HEK293T (cell line): ENCODE results near the gene KCNE1.
A peak's percentile ranks its signal among the peaks of the same experiment; 100 is the strongest.

ENCODE experiments used
- CTCF ChIA-PET: fragments of 350-600 bp; formaldehyde crosslinking; extraction: SDS; loops from one replicate; lab custom pipeline; 2021; ENCODE audit warnings: antibody characterized with exemption, inconsistent platforms; lab: Yijun Ruan, JAX
- POLR2A ChIA-PET: fragments of 350-600 bp; formaldehyde crosslinking; extraction: SDS; loops from one replicate; lab custom pipeline; 2020; ENCODE audit warnings: antibody characterized with exemption, inconsistent platforms; lab: Yijun Ruan, JAX
- DNase-seq: peaks from one replicate; pipeline ENCODE4 v3.0.0; 2012; ENCODE audit warnings: mixed read lengths; ENCODE audit errors: extremely low spot score
- ARNT ChIP-seq: fragments of 450-650 bp; IDR thresholded peaks from 2 replicates; pipeline ENCODE4 v1.6.1; 2017; ENCODE audit warnings: mild to moderate bottlenecking
- BHLHE40 ChIP-seq: fragments of 450-650 bp; IDR thresholded peaks from 2 replicates; pipeline ENCODE4 v1.6.1; 2016; ENCODE audit warnings: mild to moderate bottlenecking, moderate library complexity, borderline replicate concordance
- CTBP1 ChIP-seq: fragments of 450-650 bp; IDR thresholded peaks from 2 replicates; pipeline ENCODE4 v1.6.1; 2016; ENCODE audit warnings: borderline replicate concordance
- ELF4 ChIP-seq: fragments of 450-650 bp; IDR thresholded peaks from 2 replicates; pipeline ENCODE4 v1.6.1; 2017; ENCODE audit warnings: antibody characterized with exemption
- FOXA1 ChIP-seq: fragments of 450-650 bp; IDR thresholded peaks from 2 replicates; pipeline ENCODE4 v1.6.1; 2016; ENCODE audit warnings: mild to moderate bottlenecking
- FOXK2 ChIP-seq: fragments of 450-650 bp; IDR thresholded peaks from 2 replicates; pipeline ENCODE4 v1.6.1; 2016; ENCODE audit warnings: mild to moderate bottlenecking
- FOXM1 ChIP-seq: fragments of 450-650 bp; IDR thresholded peaks from 2 replicates; pipeline ENCODE4 v1.6.1; 2017; ENCODE audit warnings: mild to moderate bottlenecking, borderline replicate concordance
- HDGF ChIP-seq: fragments of 450-650 bp; IDR thresholded peaks from 2 replicates; pipeline ENCODE4 v1.6.1; 2017; ENCODE audit warnings: antibody characterized with exemption, borderline replicate concordance
- L3MBTL2 ChIP-seq: fragments of 450-650 bp; conservative IDR thresholded peaks from 2 replicates; pipeline ENCODE4 v1.6.1; 2016; ENCODE audit warnings: mild to moderate bottlenecking
- LEF1 ChIP-seq: fragments of 450-650 bp; IDR thresholded peaks from 2 replicates; pipeline ENCODE4 v1.6.1; 2017; ENCODE audit warnings: mild to moderate bottlenecking, borderline replicate concordance
- NFRKB ChIP-seq: fragments of 450-650 bp; IDR thresholded peaks from 2 replicates; pipeline ENCODE4 v1.6.1; 2016; ENCODE audit warnings: mild to moderate bottlenecking, moderate library complexity
- PKNOX1 ChIP-seq: fragments of 450-650 bp; IDR thresholded peaks from 2 replicates; pipeline ENCODE4 v1.6.1; 2016
- SP1 ChIP-seq: fragments of 450-650 bp; IDR thresholded peaks from 2 replicates; pipeline ENCODE4 v1.6.1; 2017
- SUZ12 ChIP-seq: fragments of 450-650 bp; IDR thresholded peaks from 2 replicates; pipeline ENCODE4 v1.6.1; 2016; ENCODE audit warnings: mild to moderate bottlenecking
- TARDBP ChIP-seq: fragments of 450-650 bp; IDR thresholded peaks from 2 replicates; pipeline ENCODE4 v1.6.1; 2016
- ZNF384 ChIP-seq: fragments of 450-650 bp; IDR thresholded peaks from 2 replicates; pipeline ENCODE4 v1.6.1; 2016

KCNE1 gene

GRCh38 chr21:34530261-34530660 lies 18.3 kb upstream of the KCNE1 start:
- POLR2A ChIA-PET, result no interaction called here
- DNase-seq, result no peak
- no peak for TF ChIP-seq PKNOX1
- TF ChIP-seq SUZ12, result no peak
- TF ChIP-seq CTBP1, result no peak
- TF ChIP-seq FOXM1, result no peak
- TF ChIP-seq SP1, result no peak
- no peak for TF ChIP-seq L3MBTL2
- no peak for TF ChIP-seq LEF1
- no peak for TF ChIP-seq TARDBP
- TF ChIP-seq FOXK2, result no peak
- no peak for TF ChIP-seq HDGF
- no peak for TF ChIP-seq ARNT
- no peak for TF ChIP-seq NFRKB
- CTCF ChIA-PET, result no interaction called here

GRCh38 chr21:34528131-34528561 lies 16.1 kb upstream of the KCNE1 start:
- no peak for DNase-seq
- ChIA-PET CTCF (no interaction called here), POLR2A (no interaction called here)
- no peak for TF ChIP-seq FOXA1
- TF ChIP-seq TARDBP, result no peak
- no peak for TF ChIP-seq CTBP1
- no peak for TF ChIP-seq SUZ12
- no peak for TF ChIP-seq SP1
- no peak for TF ChIP-seq FOXM1
- TF ChIP-seq ELF4, result no peak
- no peak for TF ChIP-seq ZNF384
- TF ChIP-seq ARNT, result no peak
- no peak for TF ChIP-seq BHLHE40
- TF ChIP-seq HDGF, result no peak
- TF ChIP-seq LEF1, result no peak
- no peak for TF ChIP-seq FOXK2
- TF ChIP-seq PKNOX1, result no peak

GRCh38 chr21:34526618-34527290 lies 14.7 kb upstream of the KCNE1 start:
- TF ChIP-seq ZNF384, result peak; percentile 56; the same call in 1 of the 2 replicates
- no peak for TF ChIP-seq SP1
- no peak for TF ChIP-seq PKNOX1
- peak; percentile 46; the same call in 1 of the 2 replicates for TF ChIP-seq CTBP1
- CTCF ChIA-PET, result interaction anchor here (0.8 kb wide), 1 partner anchor 76 kb away, joined by 4 read pairs; no protein-coding TSS in a partner anchor
- peak; percentile 75 for DNase-seq
- POLR2A ChIA-PET, result interaction anchor here (0.6 to 1.3 kb wide), 4 partner anchors 9 to 16 kb away, joined by 3 to 4 read pairs (median 4); no protein-coding TSS in a partner anchor

- no peak for DNase-seq
- TF ChIP-seq ARNT (no peak), FOXM1 (no peak), FOXA1 (no peak), HDGF (no peak), L3MBTL2 (no peak), FOXK2 (no peak), CTBP1 (no peak)
- ChIA-PET CTCF (interaction anchor here (0.8 kb wide), 1 partner anchor 77 kb away, joined by 4 read pairs; no protein-coding TSS in a partner anchor), POLR2A (interaction anchor here (0.9 to 1.3 kb wide), 3 partner anchors 9 to 16 kb away, joined by 3 to 4 read pairs (median 4); no protein-coding TSS in a partner anchor)
Observed at GRCh38 chr21:34526241-34526617, 14.2 kb upstream of the KCNE1 start.

GRCh38 chr21:34524646-34525601 lies 12.9 kb upstream of the KCNE1 start:
- ChIA-PET CTCF (no interaction called here), POLR2A (interaction anchor here (1.0 kb wide), 1 partner anchor 86 kb away, joined by 3 read pairs; no protein-coding TSS in a partner anchor)
- DNase-seq, result no peak
- no peak for TF ChIP-seq CTBP1
- TF ChIP-seq HDGF, result no peak

GRCh38 chr21:34523019-34523555 lies 11.1 kb upstream of the KCNE1 start:
- TF ChIP-seq LEF1 (no peak), L3MBTL2 (no peak), HDGF (no peak), SUZ12 (no peak), FOXA1 (no peak), FOXK2 (no peak), NFRKB (no peak), ELF4 (no peak), ARNT (no peak), BHLHE40 (no peak), ZNF384 (no peak), PKNOX1 (no peak), FOXM1 (no peak), TARDBP (no peak), CTBP1 (no peak), SP1 (no peak)
- ChIA-PET CTCF (interaction anchor here (1.8 kb wide), 1 partner anchor 13 kb away, joined by 6 read pairs; no protein-coding TSS in a partner anchor), POLR2A (no interaction called here)
- no peak for DNase-seq
